ENCODE results near the gene FOXL3.
"Not testable (repeated sequence)": the region's sequence is repeated elsewhere in the genome, so short reads cannot be mapped to it uniquely, and the experiment has no call there.

The FOXL3 gene

DNA sequence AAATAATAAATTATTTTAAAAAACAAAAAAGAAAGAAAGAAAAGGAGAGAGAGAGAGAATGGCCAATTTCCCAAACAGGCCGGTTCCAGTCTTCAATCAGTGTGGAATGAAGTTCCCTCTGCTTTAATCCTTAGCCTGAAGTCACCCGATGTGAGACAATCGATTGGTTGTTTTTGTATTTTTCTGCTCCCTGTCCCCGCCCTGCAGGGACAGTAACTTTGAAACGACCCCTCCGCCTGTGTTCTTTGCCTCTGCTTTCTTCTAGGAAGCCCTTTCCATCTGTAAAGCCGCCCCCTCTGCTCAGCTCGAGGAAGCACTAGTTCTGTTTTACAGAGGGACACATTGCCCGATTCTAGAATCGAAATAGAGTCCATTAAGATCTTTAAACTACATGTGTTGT, 33.4 kb downstream of the FOXL3 start:
- DNase-seq (ENCODE audit: low spot score): no peak

DNA sequence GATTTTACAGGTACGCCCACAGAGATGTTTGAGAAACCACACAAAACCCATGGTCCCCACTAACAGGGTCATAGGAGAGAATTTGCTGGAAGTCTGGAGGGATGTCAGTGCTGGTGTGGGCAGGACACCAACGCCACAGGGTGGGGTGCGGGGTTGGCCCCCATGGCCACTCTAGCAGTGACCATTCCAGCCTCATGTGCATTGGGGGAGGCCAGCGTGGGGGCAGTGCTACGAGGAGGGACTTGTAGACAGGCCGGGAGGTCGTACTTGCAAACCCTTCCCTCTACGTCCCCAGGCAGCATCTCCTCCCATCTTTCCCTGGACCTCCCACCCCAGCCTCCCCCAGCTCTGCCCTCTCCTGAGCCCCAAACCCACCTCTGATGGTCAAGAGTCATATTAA, 34.0 kb downstream of the FOXL3 start:
- DNase-seq (ENCODE audit: low spot score): no peak

DNA sequence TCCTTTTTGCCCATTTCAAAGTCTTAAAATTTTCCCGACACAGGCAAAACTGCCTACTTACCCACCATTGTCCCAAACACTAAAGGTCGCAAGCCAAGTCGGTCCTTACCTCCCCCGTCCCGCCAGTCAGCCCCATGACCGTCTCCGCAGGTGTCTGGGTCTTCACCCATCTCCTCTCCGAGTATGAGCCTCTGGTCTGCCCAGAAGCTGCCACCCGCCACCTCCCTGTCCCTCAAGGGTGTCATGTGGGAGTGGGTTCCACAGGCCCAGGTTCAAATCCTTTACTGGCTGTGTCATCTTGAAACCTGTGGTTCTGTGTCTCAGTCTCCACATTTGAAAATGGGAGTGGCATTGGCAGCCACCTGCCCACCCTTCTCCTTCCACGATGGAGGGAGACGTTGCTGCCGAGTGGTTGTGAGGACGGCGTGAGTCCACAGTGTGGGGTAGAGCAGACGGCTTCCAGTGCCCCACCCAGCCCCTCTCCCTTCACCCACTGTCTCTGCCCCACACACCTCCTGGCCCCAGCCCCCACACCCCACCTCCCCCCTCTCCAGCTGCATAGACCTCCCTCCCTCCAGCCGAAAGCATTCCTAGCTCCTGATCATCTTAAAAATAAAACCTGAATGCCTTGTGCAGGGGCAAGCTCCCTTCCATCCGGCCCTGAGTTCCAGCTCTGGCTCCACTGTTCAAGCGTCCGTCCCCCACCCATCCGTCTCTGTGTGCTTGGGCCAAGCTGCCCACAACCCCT, 35.3 kb downstream of the FOXL3 start:
- DNase-seq (ENCODE audit: low spot score): no peak

DNA sequence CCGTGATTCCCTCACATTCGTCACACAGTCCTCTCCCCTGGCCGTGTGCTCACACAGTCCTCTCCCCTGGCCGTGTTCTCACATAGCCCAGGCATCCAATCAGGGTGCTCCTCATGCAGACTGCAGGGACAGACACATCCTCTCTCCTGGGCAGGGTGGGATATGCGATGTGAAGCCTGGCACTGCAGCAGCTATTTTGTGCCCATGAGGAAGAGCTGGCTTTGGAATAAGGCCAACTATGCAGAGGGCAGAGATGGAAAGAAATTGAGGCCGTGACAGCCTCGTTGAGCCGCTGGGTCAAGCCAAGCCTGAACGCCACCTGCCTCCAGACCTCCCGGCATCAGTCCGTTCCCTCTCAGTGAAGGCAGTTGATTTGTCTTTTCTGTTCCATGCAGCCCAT, 35.8 kb downstream of the FOXL3 start:
- no peak for DNase-seq (ENCODE audit: low spot score)

DNA sequence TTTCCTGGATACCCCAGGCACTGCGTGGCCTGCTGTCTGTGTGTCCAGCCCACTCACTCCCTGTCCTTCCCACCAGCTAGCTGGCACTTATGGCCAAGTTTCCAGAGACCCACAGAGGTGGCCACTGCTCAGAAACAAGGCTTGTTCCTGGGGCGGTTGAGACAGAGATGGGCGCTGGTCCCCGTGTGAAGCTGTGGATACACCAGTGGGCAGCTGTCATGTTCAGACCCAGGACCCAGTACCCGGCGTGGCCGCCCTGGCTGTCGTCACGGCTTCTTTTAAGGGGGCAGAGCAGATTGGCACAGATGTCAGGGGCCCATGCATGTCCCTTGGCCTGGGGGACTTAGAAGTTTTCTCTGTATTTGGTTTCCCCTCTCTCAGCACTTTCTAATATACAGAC, 36.3 kb downstream of the FOXL3 start:
- no peak for DNase-seq (ENCODE audit: low spot score)

DNA sequence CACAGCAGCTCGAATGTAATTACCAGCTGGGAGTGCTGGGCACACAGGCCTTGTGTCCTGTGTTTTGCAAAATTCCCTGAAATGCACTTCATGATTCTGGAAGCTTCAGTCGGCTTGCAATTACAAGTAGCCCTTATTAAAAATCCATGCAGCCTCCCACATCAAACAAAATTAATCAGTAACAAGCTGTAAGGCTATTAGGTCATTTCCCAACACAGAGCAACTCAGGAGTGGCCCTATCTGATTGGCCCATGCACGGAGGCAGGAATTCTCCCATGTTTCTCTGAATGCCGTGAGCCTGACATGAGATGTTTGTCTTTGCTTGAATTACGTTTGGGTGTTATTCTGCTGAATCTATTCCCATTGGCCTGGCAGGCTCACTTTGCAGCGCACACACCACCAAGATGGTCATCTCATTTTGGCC, 36.9 kb downstream of the FOXL3 start:
- DNase-seq (ENCODE audit: low spot score): no peak

DNA sequence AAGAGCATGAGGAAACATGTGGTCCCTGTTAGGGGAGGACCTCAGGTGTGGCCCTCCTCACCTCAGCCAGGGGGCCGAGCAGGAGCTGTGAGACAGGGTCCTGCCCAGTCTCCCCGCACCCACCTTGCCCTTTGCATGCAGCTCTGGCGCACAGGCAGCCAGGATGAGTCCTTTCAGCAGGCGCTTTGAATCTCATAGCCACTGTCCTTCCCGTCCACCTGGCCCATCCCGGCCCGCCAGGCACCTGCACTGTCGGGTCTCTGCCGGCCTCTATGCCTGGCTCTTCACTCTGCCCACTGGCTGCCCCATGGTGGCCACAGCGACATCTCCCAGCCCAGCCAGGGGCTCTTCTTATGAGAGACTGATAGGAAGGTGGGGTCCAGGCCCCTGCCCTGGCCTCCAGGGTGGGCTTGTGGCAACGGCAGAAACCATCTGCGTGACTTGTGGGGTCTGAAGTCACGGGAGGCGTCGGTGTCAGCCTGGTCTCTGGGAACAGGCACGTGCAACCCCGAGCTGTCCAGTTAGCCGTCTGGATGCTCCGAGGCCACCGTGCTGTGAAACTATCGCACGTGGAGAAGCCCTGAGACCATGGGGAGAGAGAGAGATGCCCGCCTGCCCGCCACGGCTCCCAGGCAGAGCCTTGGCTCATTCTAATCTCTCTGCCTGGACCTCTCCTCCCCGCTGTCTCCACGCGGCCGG, 37.4 kb downstream of the FOXL3 start:
- DNase-seq (ENCODE audit: low spot score): no peak

DNA sequence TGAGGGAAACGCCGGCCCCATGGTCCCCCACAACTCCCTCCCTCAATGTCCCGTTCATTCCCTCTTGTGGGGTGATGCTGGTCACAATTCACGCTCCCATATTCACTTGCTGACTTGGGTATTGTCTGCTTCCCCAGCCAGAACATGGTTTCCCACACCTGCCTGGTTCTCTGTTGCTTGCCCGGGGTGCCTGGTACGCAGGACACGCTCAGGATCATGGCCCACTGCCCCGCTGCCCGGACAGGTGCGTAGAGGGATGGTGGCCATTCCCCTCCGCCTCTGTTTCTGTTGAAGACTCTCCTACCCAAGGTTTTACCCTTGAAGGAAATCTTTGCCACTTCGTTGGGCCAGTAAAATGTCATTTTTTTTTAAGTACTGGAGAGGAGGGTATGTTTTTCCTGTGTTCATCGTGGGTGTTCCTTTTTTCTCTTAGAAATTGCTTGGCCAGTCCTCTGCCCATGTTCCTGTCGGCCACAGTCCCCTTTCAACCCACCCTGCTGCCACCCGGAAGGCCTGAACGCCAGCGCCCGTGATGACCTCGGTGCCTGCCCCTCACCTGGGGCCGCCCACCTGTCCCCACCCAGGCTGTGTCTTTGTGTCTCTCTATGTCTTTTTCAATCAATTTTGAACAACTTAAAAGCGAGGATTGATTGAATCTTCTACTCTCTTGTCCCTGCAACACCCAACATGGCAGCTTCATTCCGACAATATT, 38.2 kb downstream of the FOXL3 start:
- DNase-seq (ENCODE audit: low spot score): no peak

DNA sequence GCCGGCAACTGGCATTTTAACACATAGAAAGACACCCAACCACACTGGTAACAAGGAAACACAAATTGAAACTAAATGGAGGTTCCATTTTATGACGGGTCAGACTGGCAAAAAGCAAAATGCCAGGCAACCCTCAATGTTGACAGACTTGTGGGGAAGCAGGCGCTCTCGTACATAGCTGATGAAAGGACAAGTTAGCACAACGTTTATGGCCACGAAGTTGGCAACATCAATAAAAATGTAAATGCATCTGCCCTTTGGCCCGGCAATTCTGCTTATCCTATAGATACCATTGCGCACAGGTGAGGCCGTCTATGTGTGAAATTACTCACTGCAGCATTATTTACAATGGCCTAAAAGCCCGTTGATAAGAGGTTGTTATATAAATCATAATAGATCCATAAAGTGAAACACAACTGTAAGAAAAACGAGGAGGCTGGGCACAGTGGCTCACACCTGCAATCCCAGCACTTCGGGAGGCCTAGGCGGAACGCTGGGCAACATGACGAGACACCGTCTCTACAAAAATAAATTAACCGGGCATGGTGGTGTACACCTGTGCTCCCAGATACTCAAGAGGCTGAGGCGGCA, 39.8 kb downstream of the FOXL3 start:
- DNase-seq (ENCODE audit: low spot score): no peak

DNA sequence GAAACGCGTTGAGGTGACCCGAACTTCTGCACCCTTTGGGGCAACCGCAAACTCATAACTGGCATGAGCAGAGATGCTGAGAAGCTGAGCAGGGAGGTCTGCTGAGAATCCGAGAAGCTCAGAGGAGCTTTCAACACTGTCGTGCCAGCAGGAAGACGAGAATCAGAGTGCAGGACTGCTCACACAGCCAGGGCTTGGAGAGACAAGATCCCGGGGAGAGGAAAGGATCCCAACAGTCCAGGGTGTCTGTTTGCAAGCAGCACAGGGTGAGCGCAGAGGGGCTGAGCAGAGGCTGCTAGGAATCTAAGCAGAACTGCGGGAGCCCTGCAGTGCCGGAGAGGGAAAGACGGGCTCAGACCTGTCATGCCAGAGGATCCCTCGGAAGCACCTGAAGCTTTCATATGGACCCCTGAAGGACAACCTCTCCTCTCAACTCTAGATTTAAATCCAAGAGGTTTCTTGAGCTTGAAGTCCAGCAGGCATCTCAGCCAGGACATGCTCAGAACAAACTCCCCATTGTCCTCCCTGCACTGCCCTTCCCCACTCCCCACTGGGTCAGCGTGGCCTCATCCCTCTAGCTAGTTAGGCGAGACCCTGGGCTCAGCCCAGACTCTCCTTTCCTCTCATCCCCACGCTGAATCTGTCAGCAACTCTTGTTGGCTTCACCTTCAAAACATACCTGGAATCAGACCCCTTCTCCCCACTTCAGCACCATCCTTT, 40.7 kb downstream of the FOXL3 start:
- DNase-seq (ENCODE audit: low spot score): no peak

DNA sequence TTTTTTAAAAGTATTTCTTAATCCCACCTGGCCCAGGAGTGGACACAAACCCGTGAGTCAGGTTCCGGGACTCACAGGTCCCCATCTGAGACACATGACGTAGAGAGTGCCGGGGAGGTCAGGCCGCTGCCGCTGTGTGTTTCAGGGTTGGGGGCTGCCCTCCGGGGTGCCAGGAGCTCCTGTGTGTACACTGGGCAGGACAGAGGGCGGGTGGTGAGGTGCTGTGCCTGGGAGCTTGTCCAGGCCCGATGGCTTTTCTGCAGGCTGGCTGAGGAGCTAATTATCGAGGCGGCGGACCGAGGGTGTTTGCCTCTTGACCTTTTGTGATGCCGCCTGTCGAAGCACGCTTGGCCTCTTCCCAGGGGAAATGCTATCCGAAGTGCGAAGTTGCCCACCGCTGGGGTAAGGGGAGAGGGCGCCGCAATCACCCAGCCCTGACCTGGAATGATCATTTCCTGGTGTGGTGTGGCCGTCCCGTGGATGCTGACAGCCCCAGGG, 42.1 kb downstream of the FOXL3 start:
- DNase-seq (ENCODE audit: low spot score): no peak

DNA sequence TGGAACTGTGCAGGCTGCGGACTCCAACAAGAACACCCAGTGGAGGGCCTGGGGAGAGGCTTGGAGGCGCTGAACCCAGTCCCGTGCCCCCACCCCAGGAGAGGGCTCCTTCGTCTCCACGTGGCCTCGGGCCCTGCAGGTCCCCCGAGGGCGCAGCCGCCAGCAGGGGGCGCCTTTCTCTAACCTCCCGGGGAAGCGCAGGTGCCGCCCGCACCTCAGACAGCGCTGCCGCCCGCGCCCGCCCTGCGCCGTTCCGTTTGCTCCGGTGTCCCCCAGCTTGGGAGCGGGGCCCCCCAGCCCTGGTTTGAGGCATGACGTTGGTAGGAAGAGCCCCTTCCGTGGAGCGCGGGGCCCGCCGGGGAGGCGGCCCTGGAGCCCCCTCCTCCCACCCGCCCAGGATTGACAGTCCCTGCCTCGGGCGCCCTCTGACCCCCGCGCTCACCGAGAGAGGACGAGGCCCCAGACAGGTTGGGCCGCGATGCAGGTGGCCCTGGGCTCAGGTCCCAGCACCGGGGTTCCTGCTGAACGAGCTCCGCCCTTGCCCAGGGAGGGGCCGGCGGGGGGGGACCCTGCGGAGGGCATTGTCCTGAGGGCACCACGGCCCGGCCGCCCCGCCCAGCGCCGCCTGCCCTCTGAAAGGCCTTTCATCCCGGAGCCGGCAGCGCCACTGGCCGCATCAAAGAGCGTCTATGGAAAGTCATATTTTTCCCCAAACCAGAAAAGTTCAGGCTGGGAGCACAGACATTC, 42.8 kb downstream of the FOXL3 start:
- DNase-seq (ENCODE audit: low spot score): no peak

DNA sequence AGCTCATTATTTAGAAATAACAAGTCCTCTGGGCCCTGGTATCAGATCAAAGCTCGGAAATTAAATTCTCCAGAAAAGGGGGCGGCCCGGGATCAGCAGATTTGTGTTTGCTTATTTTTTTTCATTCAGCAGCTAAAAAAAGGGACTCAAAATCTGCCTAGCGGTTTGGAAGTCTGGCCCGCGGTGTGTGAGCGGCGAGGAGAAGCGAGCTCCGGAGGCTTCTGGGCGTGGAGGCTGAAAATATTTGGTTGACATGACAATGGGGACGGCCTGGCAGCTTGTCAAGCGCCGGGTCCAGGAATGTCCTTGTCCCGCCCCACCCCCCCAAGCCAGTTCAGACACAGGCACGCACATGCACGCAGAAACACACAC, 43.4 kb downstream of the FOXL3 start:
- DNase-seq (ENCODE audit: low spot score): no peak

DNA sequence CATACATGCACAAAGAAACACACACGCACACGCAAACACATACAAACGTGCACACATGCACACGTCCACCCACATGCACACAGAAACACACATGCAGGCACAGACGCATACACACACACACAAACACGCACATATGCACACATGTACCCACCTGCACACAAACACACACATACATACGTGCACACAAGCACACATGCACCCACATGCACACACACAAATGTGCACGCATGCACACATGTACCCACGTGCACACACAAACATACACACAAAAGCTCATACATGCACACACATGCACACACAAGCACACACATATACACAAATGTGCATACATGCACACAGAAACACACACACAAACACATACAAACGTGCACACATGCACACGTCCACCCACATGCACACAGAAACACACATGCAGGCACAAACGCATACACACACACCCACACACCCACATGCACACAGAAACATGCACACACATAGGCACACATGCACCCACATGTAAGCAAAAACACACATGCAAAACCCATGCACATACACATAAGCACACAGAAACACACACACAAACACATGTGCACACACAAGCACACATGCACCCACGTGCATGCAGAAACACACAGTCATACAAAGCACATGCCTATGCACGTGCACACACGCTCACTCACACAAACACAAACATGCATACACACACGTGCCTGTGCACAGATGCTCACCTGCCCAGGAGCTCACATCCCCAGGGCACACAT, 44.8 kb downstream of the FOXL3 start:
- DNase-seq (ENCODE audit: low spot score): no peak

DNA sequence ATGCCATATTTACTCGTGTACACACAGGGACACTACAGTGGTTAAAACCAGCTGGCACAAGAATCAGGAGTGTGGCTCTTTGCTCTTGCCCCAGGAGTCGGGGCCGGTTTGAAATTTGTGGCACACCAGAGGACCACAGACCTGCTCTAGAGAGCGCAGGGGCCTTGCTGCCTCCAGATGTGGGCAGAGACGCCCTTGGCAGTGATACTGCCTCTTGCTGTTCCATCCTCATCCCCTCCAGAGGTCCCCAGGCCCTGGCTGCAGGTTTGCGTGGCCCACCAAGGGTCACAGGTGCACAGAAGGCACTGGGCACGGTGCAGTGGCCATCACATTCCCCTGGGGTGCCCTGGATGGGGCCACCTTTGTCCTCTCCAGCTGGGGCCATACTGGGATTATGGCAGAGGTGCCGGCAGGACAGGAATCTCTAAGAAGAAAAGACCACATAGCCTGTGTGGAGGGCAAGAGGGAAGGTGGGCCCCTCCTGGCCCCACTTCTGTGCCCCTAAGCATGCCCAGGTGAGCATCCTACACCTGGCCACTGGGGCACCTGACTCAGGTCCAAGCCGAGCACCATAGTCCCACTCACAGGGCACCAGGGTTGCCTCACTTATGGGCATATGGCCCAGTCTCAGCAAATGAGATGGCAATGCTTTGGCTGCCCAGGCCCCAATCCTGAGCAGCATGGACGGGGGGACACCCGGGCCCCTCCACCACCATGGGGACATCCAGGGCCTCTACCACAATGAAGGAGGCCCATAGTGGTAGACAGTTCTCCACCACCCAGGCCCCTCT, 45.6 kb downstream of the FOXL3 start:
- DNase-seq (ENCODE audit: low spot score): no peak

DNA sequence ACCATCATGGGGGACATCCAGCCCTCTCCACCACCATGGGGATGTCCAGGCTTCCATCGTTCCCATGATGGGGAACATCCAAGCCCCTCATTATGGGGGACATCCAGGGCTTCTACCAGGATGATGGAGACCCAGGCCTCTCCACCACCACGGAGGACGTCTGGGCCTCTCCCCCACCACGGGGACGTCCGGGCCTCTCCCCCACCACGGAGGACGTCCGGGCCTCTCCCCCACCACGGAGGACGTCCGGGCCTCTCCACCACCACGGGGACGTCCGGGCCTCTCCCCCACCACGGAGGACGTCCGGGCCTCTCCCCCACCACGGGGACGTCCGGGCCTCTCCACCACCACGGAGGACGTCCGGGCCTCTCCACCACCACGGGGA, 46.2 kb downstream of the FOXL3 start:
- DNase-seq (ENCODE audit: low spot score): not testable (repeated sequence)

DNA sequence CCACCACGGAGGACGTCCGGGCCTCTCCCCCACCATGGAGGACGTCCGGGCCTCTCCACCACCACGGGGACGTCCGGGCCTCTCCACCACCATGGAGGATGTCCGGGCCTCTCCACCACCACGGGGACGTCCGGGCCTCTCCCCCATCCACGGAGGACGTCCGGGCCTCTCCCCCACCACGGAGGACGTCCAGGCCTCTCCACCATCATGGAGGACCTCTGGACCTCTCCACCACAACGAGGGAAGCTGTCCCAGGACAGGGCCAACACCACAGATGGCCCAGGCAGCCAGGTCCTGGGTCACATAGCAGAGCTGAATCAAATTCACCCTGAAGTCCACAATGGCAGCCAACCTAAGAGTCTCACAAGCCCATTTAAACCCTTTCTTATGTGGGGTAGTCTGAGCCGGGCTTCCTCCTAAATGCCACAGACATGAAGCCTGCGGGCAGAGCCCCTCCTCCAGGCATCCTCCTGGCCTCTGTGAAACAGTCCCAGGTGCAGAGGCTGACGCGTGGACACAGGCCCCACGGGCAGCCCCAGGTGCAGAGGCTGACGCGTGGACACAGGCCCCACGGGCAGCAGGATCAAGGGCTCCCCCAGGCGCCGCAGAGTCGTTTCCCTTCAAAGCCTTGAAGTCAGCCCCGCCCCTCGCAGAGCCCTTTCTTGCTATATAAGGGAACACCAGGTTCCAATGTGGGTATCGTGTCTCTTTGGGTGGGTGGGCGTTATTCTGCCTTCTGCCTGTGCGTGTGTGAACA, 47.0 kb downstream of the FOXL3 start:
- DNase-seq (ENCODE audit: low spot score): no peak

DNA sequence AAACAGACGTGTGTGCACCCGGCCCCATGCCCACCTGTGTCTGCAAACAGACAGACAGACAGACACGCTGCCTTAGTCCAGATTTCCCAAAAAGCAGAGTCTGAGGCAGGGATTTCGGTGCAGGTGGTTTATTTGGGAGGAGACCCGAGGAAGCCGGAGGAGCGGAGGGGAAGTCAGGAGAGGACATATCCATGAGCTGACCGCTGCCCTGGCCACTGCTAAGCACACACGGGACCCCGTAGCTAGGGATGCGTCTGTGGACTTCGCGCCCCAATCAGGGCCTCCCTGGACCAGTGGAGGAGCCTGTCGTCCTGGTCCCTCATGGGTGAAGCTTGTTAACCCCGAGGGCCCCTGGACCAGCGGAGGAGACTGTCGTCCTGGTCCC, 47.6 kb downstream of the FOXL3 start:
- no peak for DNase-seq (ENCODE audit: low spot score)

All from NAMALWA (cell line).